Measurements from ENCODE around the gene DEDD. TPM values are rescaled to one million over a fixed set of nuclear protein-coding genes. Genes with fewer than 3 reads are reported as not detected.

Gene DEDD
- total RNA-seq, 3 donors from 2014 or later: 28.7 to 39.0 (median 37.6) TPM

- no peak for TF ChIP-seq CTCF (IDR thresholded peaks at IDR 0.05)
- no peak for TF ChIP-seq POLR2AphosphoS5 (IDR thresholded peaks at IDR 0.05)
- no peak for TF ChIP-seq POLR2A (IDR thresholded peaks at IDR 0.05)
- Histone ChIP-seq H3K36me3 (peaks cover 3% of the 10 kb centered on the region), H3K27ac (peak overlapping the region; percentile 82 to 88), H3K27me3 (no peaks in the 10 kb centered on the region), H3K4me3 (no peak overlapping the region), H3K4me1 (peaks cover 0 to 12% of the 10 kb centered on the region in 2 donors), H3K9me3 (no peaks in the 10 kb centered on the region)
- no peak for DNase-seq (ENCODE audit: low spot score in 2 of 2)
- intact Hi-C loops (cut with DNase I; ENCODE audit: low total_unique reads): no loop called here
Measured at GRCh38 chr1:161173711-161174110, 41.2 kb upstream of the DEDD start.

- TF ChIP-seq CTCF (IDR thresholded peaks at IDR 0.05): no peak
- TF ChIP-seq POLR2AphosphoS5 (IDR thresholded peaks at IDR 0.05): peak in 2 of 3 donors; percentile 25 to 67
- no peak for TF ChIP-seq POLR2A (IDR thresholded peaks at IDR 0.05)
- DNase-seq (ENCODE audit: low spot score in 2 of 2): no peak
- Histone ChIP-seq H3K4me3 (no peak overlapping the region), H3K27ac (peak overlapping the region; percentile 82 to 88), H3K4me1 (peaks cover 0 to 12% of the 10 kb centered on the region in 2 donors), H3K36me3 (peaks cover 3% of the 10 kb centered on the region), H3K27me3 (no peaks in the 10 kb centered on the region), H3K9me3 (no peaks in the 10 kb centered on the region)
- intact Hi-C loops (cut with DNase I; ENCODE audit: low total_unique reads): no loop called here
Measured at GRCh38 chr1:161172776-161173376, 40.4 kb upstream of the DEDD start.

DNA sequence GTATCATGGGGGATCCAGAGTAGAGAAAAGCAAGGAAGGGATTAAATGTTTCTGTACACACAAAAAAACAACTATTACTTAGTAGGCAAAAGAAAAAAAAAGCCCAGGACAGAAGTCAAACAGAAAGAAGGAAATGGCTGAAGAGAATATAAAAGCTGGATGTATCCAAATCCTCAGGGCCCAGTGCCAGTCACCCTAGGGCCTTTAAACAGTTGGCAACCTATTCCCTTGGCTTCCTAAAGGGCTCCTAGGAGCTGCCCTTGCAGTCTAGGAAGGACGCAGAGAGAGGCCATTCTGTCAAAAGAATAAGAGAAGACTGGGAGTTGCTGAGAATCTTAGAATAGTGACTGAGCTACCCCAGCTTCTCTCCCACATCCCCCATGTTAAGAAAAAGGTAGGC lies 39.9 kb upstream of the DEDD start:
- intact Hi-C loops (cut with DNase I; ENCODE audit: low total_unique reads): no loop called here
- no peaks in the 10 kb centered on the region for H3K9me3 ChIP-seq
- H3K27me3 ChIP-seq: no peaks in the 10 kb centered on the region
- peak; percentile 68 to 73 for DNase-seq (ENCODE audit: low spot score in 2 of 2)
- no peak overlapping the region for H3K4me3 ChIP-seq
- no peak for TF ChIP-seq CTCF (IDR thresholded peaks at IDR 0.05)
- no peak for TF ChIP-seq POLR2AphosphoS5 (IDR thresholded peaks at IDR 0.05)
- no peak for TF ChIP-seq POLR2A (IDR thresholded peaks at IDR 0.05)
- H3K4me1 ChIP-seq: peaks cover 0 to 12% of the 10 kb centered on the region in 2 donors
- H3K27ac ChIP-seq: peak overlapping the region; percentile 76 to 88
- peaks cover 3% of the 10 kb centered on the region for H3K36me3 ChIP-seq

DNA sequence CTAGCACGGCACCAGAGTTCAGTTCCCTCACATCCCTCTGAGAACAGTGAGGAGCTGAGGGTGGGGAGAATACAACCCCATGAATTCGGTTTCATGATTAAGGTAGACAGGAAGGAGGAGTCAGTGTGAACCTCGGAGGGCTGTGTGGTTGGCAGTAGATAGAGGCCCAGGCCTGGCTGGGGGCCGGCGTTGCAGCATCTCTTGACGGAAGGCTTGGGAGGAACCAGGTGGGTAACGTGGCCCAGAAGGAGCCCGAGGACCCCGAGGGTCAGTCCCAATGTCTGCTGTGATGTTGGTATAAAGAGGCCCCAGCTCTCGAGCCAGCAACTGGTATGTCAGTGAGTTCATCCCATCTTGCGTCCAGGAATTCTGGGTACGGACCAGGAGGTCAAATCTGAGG lies 39.2 kb upstream of the DEDD start:
- DNase-seq (ENCODE audit: low spot score in 2 of 2): no peak
- peaks cover 0 to 16% of the 10 kb centered on the region in 2 donors for H3K4me1 ChIP-seq
- H3K27me3 ChIP-seq: no peaks in the 10 kb centered on the region
- peaks cover 3% of the 10 kb centered on the region for H3K36me3 ChIP-seq
- peak overlapping the region; percentile 76 to 88 for H3K27ac ChIP-seq
- no peak overlapping the region for H3K4me3 ChIP-seq
- TF ChIP-seq POLR2AphosphoS5 (IDR thresholded peaks at IDR 0.05) (no peak), CTCF (IDR thresholded peaks at IDR 0.05) (no peak), POLR2A (IDR thresholded peaks at IDR 0.05) (no peak)
- H3K9me3 ChIP-seq: no peaks in the 10 kb centered on the region
- intact Hi-C loops (cut with DNase I; ENCODE audit: low total_unique reads): no loop called here

DNA sequence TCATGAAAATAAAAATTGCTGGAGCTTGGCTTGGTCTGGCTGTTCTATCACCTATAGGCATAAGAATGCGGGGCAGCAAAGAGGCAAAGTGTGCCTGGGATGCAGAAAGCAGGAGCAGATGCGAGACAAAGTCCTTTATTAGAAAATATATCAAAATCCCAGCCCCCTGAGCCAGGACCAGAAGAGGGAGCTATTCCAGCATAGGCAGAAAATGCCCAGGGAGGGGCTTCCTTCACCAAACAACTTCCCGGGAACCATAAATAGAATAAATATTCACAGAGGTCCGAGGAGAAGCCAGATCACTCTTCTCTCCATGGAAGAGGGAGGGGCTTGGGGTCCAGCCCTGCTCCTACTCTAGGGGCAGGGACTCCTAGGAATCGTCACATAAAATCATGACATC lies 38.7 kb upstream of the DEDD start:
- Histone ChIP-seq H3K4me1 (peaks cover 0 to 16% of the 10 kb centered on the region in 2 donors), H3K36me3 (peaks cover 3% of the 10 kb centered on the region)

More for the DNA sequence above, 38.7 kb upstream of the DEDD start:
- DNase-seq (ENCODE audit: low spot score in 2 of 2): no peak
- intact Hi-C loops (cut with DNase I; ENCODE audit: low total_unique reads): no loop called here
- Histone ChIP-seq H3K27ac (peak overlapping the region; percentile 76 to 88), H3K9me3 (no peaks in the 10 kb centered on the region), H3K27me3 (no peaks in the 10 kb centered on the region), H3K4me3 (no peak overlapping the region)
- TF ChIP-seq POLR2AphosphoS5 (IDR thresholded peaks at IDR 0.05): no peak
- no peak for TF ChIP-seq CTCF (IDR thresholded peaks at IDR 0.05)
- TF ChIP-seq POLR2A (IDR thresholded peaks at IDR 0.05): no peak
